Measurements from ENCODE around the gene MDFIC. TPM values are rescaled to one million over a fixed set of nuclear protein-coding genes. Genes with fewer than 3 reads are reported as not detected.

MDFIC gene
- total and polyA plus RNA-seq, 9 donors: 10.6 to 30.0 (median 17.9) TPM

DNA sequence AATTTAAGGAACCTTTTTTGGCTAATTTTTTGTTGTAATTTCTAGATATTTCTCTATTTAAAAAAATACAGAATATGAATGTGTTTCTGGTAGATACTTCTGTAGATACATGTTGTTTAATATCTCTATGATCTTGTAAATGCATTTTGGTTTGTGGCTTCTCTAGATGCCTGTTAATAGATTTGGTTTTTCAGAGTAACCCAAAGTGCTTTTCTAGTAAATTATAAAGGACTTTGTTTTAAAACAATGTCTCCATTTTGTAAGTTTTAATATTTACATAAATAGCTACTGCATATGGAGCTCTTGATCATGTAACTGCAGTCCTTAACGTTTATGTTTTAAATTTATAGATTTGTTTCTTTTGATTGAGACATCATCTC is 88.5 kb downstream of the MDFIC start:
- intact Hi-C loops (cut with DNase I): no loop called here
- H3K27me3 ChIP-seq: no peaks in the 10 kb centered on the region
- no peak for TF ChIP-seq EP300 (IDR thresholded peaks at IDR 0.05)
- TF ChIP-seq, protein P1, sequence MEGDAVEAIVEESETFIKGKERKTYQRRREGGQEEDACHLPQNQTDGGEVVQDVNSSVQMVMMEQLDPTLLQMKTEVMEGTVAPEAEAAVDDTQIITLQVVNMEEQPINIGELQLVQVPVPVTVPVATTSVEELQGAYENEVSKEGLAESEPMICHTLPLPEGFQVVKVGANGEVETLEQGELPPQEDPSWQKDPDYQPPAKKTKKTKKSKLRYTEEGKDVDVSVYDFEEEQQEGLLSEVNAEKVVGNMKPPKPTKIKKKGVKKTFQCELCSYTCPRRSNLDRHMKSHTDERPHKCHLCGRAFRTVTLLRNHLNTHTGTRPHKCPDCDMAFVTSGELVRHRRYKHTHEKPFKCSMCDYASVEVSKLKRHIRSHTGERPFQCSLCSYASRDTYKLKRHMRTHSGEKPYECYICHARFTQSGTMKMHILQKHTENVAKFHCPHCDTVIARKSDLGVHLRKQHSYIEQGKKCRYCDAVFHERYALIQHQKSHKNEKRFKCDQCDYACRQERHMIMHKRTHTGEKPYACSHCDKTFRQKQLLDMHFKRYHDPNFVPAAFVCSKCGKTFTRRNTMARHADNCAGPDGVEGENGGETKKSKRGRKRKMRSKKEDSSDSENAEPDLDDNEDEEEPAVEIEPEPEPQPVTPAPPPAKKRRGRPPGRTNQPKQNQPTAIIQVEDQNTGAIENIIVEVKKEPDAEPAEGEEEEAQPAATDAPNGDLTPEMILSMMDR (IDR thresholded peaks at IDR 0.05): no peak
- no peak for TF ChIP-seq POLR2A (IDR thresholded peaks at IDR 0.05)
- DNase-seq: no peak
- no peak overlapping the region for H3K4me3 ChIP-seq
- WGBS, 3 donors: 69 to 88% (median 75%) methylated on average over 1 of the region's 1 CpG
- H3K9me3 ChIP-seq: no peaks in the 10 kb centered on the region
- peaks cover 7% of the 10 kb centered on the region for H3K4me1 ChIP-seq (ENCODE audit: insufficient read depth)
- no peak overlapping the region for H3K27ac ChIP-seq
- no peaks in the 10 kb centered on the region for H3K36me3 ChIP-seq

DNA sequence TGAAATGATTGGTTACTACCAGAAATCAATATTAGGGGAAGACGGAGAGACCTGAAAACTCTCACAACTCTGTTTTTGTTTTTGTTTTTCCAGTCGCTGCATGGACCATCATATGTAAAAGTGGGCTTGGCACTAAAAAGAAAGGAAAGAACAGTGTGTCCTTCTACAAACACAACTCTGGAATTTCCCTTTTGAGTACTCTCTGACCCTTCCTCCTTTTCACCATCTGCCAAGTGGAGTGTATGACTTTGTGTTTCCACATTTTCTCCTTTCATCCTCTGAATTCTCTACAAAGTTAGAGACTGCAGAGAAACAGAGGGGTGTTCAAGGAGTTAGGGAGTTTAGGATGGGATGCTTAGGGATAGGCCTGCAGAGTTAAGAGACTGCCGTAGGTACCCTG is 92.0 kb downstream of the MDFIC start:
- intact Hi-C loops (cut with DNase I): no loop called here
- H3K36me3 ChIP-seq: no peaks in the 10 kb centered on the region
- WGBS, 3 donors: 91 to 96% (median 92%) methylated on average over 3 of the region's 3 CpGs

DNA sequence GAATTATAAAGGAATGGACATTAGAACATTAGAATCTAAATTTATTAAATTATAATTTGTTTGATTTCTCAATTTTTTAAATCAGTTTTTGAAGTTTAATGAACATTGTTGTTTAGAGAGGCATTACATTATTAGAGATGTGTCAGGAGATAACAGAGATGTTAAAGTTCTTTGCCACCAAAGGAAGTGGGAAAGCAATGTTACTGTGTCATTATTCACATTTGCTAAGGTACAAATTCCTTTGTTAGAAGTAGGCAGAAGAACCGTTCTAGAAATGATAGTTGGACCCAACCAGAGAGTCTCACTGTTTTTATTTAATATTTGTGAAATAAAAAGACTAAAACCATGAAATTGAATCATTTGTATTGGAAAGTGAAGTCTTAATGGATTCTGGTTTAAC is 92.9 kb downstream of the MDFIC start:
- intact Hi-C loops (cut with DNase I): no loop called here
- DNase-seq: no peak
- no peaks in the 10 kb centered on the region for H3K4me1 ChIP-seq (ENCODE audit: insufficient read depth)
- TF ChIP-seq, protein P1 (IDR thresholded peaks at IDR 0.05): no peak
- TF ChIP-seq POLR2A (IDR thresholded peaks at IDR 0.05) (no peak), EP300 (IDR thresholded peaks at IDR 0.05) (no peak)
- no peaks in the 10 kb centered on the region for H3K36me3 ChIP-seq
- no peaks in the 10 kb centered on the region for H3K27me3 ChIP-seq
- H3K4me3 ChIP-seq: no peak overlapping the region
- 81 to 93% (median 87%) methylated on average over 1 of the region's 1 CpG for WGBS, 3 donors
- H3K27ac ChIP-seq: no peak overlapping the region
- no peaks in the 10 kb centered on the region for H3K9me3 ChIP-seq

More for the DNA sequence above, 92.0 kb downstream of the MDFIC start:
- H3K9me3 ChIP-seq: no peaks in the 10 kb centered on the region
- DNase-seq: no peak
- H3K4me1 ChIP-seq (ENCODE audit: insufficient read depth): no peaks in the 10 kb centered on the region
- H3K27ac ChIP-seq: no peak overlapping the region
- H3K27me3 ChIP-seq: no peaks in the 10 kb centered on the region
- H3K4me3 ChIP-seq: no peak overlapping the region
- TF ChIP-seq POLR2A (IDR thresholded peaks at IDR 0.05) (no peak), EP300 (IDR thresholded peaks at IDR 0.05) (no peak)
- TF ChIP-seq, protein P1 (IDR thresholded peaks at IDR 0.05): no peak

DNA sequence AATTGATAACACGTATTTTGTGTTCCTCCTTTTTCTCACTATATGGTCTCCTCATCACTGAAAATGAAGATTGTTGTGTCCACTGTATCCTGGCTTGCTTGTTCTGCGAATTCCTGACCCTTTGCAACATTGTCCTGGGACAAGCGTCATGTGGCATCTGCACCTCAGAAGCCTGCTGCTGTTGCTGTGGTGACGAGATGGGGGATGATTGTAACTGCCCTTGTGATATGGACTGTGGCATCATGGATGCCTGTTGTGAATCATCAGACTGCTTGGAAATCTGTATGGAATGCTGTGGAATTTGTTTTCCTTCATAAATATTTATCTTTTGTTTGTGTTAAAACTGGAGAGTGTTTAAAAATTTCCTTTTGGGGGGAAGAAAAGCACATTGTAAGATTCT is 93.7 kb downstream of the MDFIC start:
- H3K4me1 ChIP-seq (ENCODE audit: insufficient read depth): no peaks in the 10 kb centered on the region
- H3K9me3 ChIP-seq: no peaks in the 10 kb centered on the region
- intact Hi-C loops (cut with DNase I): no loop called here
- H3K36me3 ChIP-seq: no peaks in the 10 kb centered on the region
- WGBS, 3 donors: 33 to 71% (median 64%) methylated on average over 4 of the region's 4 CpGs
- no peak for DNase-seq
- H3K27me3 ChIP-seq: no peaks in the 10 kb centered on the region
- TF ChIP-seq POLR2A (IDR thresholded peaks at IDR 0.05): no peak
- TF ChIP-seq, protein P1 (IDR thresholded peaks at IDR 0.05): no peak
- TF ChIP-seq EP300 (IDR thresholded peaks at IDR 0.05): no peak
- H3K4me3 ChIP-seq: no peak overlapping the region
- no peak overlapping the region for H3K27ac ChIP-seq
